HepG2 (cell line): Measurements from ENCODE around the gene CES2. TPM values are rescaled to one million over a fixed set of nuclear protein-coding genes. Genes with fewer than 3 reads are reported as not detected.

ENCODE experiments used
- ATAC-seq: fragments of 200-7000 bp; cut with Tn5 transposase; 3 replicates; pipeline ENCODE4 v1.9.1; 2020; ENCODE audit warnings: mild to moderate bottlenecking, moderate library complexity
- BruUV-seq: library from RNA; stranded (reverse); fragments of 400-500 nt; replicated peaks from 2 replicates; lab custom pipeline; 2021; lab: Mats Ljungman, UMichigan
- CTCF ChIA-PET: fragments of 300-600 bp; formaldehyde crosslinking; extraction: SDS; loops from one replicate; lab custom pipeline; 2021; ENCODE audit warnings: low total read pairs, inconsistent platforms, low intra/inter-chr PET ratio; lab: Yijun Ruan, JAX
- POLR2A ChIA-PET: fragments of 350-600 bp; sonication (Branson Sonifier 250); formaldehyde crosslinking; loops from one replicate; lab custom pipeline; 2020; ENCODE audit warnings: antibody characterized with exemption, inconsistent platforms; lab: Yijun Ruan, JAX
- DNase-seq: peaks from one replicate; pipeline ENCODE4 v3.0.0-alpha.2; 2015; ENCODE audit warnings: low spot score
- FAIRE-seq: peaks from 3 replicates; lab custom pipeline; 2011; peaks lifted over from hg19 to GRCh38; lab: Jason Lieb, UNC
- H2AFZ ChIP-seq: one replicate; pipeline ENCODE4 v1.6.1; 2011; ENCODE audit warnings: low read length, inconsistent platforms
- H3K27ac ChIP-seq: fragments of 300-600 bp; 3 replicates; pipeline ENCODE4 v1.8.0; 2011; ENCODE audit warnings: mixed run types, mild to moderate bottlenecking, mixed read lengths, low read length, inconsistent platforms; ENCODE audit not compliant: insufficient read depth; ENCODE audit errors: extremely low read length
- H3K27me3 ChIP-seq, 2 experiments: fragments of 200-600 bp in 1 of 2; 2 replicates in 1 of 2; 3 replicates in 1 of 2; pipeline versions ENCODE4 v1.6.0 to v1.8.0; 2011; ENCODE audit warnings: low read length in 2 of 2, mild to moderate bottlenecking in 2 of 2, moderate library complexity in 2 of 2, inconsistent platforms in 1 of 2; ENCODE audit not compliant: insufficient read depth in 2 of 2, control insufficient read depth in 1 of 2
- H3K36me3 ChIP-seq, 2 experiments: fragments of 200-600 bp in 1 of 2; replicated peaks in 1 of 2; 2 replicates in 1 of 2; 3 replicates in 1 of 2; pipeline versions ENCODE4 v1.5.1 to v1.8.0; 2011; ENCODE audit warnings: low read length in 2 of 2, inconsistent platforms in 1 of 2; ENCODE audit not compliant: insufficient read depth in 2 of 2, control insufficient read depth in 1 of 2
- H3K4me1 ChIP-seq: 2 replicates; pipeline ENCODE4 v1.5.1; 2012; ENCODE audit warnings: low read length, inconsistent platforms; ENCODE audit not compliant: insufficient read depth
- H3K4me2 ChIP-seq: 2 replicates; pipeline ENCODE4 v1.6.0; 2011; ENCODE audit warnings: low read depth, low read length, inconsistent platforms
- H3K4me3 ChIP-seq, 3 experiments: fragments of 200-600 bp in 1 of 3; sonication (generic), shearing (Covaris generic) in 1 of 3; replicated peaks in 1 of 3; 2 replicates each; pipeline ENCODE4 v1.5.1; 2011 to 2016; ENCODE audit warnings: low read length in 3 of 3, inconsistent platforms in 2 of 3, low read depth in 2 of 3, mild to moderate bottlenecking in 2 of 3, control low read depth in 1 of 3, mixed read lengths in 1 of 3; ENCODE audit not compliant: insufficient read depth in 1 of 3
- H3K79me2 ChIP-seq: one replicate; pipeline ENCODE4 v1.6.1; 2011; ENCODE audit warnings: low read length, inconsistent platforms; ENCODE audit not compliant: insufficient read depth
- H3K9ac ChIP-seq: 2 replicates; pipeline ENCODE4 v1.6.0; 2011; ENCODE audit warnings: mild to moderate bottlenecking, low read depth, low read length, inconsistent platforms; ENCODE audit not compliant: insufficient read depth
- H3K9me3 ChIP-seq: 2 replicates; pipeline ENCODE4 v1.5.1; 2012; ENCODE audit warnings: mild to moderate bottlenecking, low read length
- H4K20me1 ChIP-seq: 2 replicates; pipeline ENCODE4 v1.6.0; 2011; ENCODE audit warnings: inconsistent platforms, mild to moderate bottlenecking, low read length, moderate library complexity; ENCODE audit not compliant: insufficient read depth
- ARID4A ChIP-seq: sonication (generic); formaldehyde crosslinking; IDR thresholded peaks from 2 replicates; pipeline ENCODE4 v1.5.0; 2020; ENCODE audit warnings: mild to moderate bottlenecking, missing genetic modification reagents, borderline replicate concordance
- BATF2 ChIP-seq: sonication (generic); formaldehyde crosslinking; IDR thresholded peaks from 2 replicates; pipeline ENCODE4 v1.8.0; 2022; ENCODE audit warnings: mild to moderate bottlenecking, missing genetic modification reagents, moderate library complexity
- CHD2 ChIP-seq: IDR thresholded peaks from 2 replicates; pipeline ENCODE4 v1.6.1; 2011; ENCODE audit warnings: low read depth, low read length, improper control_type of control experiment
- JDP2 ChIP-seq: sonication (generic); formaldehyde crosslinking; IDR thresholded peaks from 2 replicates; pipeline ENCODE4 v1.8.1; 2022; ENCODE audit warnings: missing genetic modification reagents, borderline replicate concordance
- KDM5B ChIP-seq: sonication (generic); formaldehyde crosslinking; IDR thresholded peaks from 2 replicates; pipeline ENCODE4 v1.4.0; 2020; ENCODE audit warnings: missing genetic modification reagents, mild to moderate bottlenecking, borderline replicate concordance
- NFRKB ChIP-seq: fragments of 450-650 bp; IDR thresholded peaks from 2 replicates; pipeline ENCODE4 v1.6.1; 2017
- SRSF9 ChIP-seq: fragments of 200-400 bp; formaldehyde crosslinking; IDR thresholded peaks from 2 replicates; pipeline ENCODE4 v1.6.1; 2018; ENCODE audit warnings: borderline replicate concordance, mild to moderate bottlenecking, low read depth, low read length; ENCODE audit not compliant: insufficient read depth, poor library complexity, severe bottlenecking
- TBP ChIP-seq: sonication (generic); formaldehyde crosslinking; IDR thresholded peaks from 2 replicates; pipeline ENCODE4 v1.5.0; 2020; ENCODE audit warnings: missing genetic modification reagents
- ZC3H4 ChIP-seq: sonication (generic); formaldehyde crosslinking; IDR thresholded peaks from 2 replicates; pipeline ENCODE4 v1.4.0; 2020; ENCODE audit warnings: missing genetic modification reagents, borderline replicate concordance
- ZNF317 ChIP-seq: sonication (generic); formaldehyde crosslinking; IDR thresholded peaks from 2 replicates; pipeline ENCODE4 v1.5.0; 2020; ENCODE audit warnings: mild to moderate bottlenecking, missing genetic modification reagents
- ZNF451 ChIP-seq: sonication (generic); formaldehyde crosslinking; IDR thresholded peaks from 2 replicates; pipeline ENCODE4 v1.5.0; 2020; ENCODE audit warnings: mild to moderate bottlenecking, missing genetic modification reagents
- ZNF569 ChIP-seq: sonication (generic); formaldehyde crosslinking; IDR thresholded peaks from 2 replicates; pipeline ENCODE4 v1.5.0; 2020; ENCODE audit warnings: mild to moderate bottlenecking, missing genetic modification reagents, moderate library complexity, borderline replicate concordance
- ZNF720 ChIP-seq: sonication (generic); formaldehyde crosslinking; IDR thresholded peaks from 2 replicates; pipeline ENCODE4 v1.4.0; 2020; ENCODE audit warnings: missing genetic modification reagents
- ZNF772 ChIP-seq: sonication (generic); formaldehyde crosslinking; IDR thresholded peaks from 2 replicates; pipeline ENCODE4 v1.5.0; 2020; ENCODE audit warnings: mild to moderate bottlenecking, missing genetic modification reagents
- WGBS: methylation state at CpG from one replicate; pipeline ENCODE4 v1.1.6; 2017; ENCODE audit warnings: low lambda C conversion rate; 5-methylcytosine and 5-hydroxymethylcytosine counted together
- in situ Hi-C: cut with HindIII; loops from 2 replicates; pipeline ENCODE4 v1.10.0; 2017; ENCODE audit warnings: low pct_unique_long_range_greater_than_20kb; ENCODE audit not compliant: extremely low pct_ligation_motif_present
- intact Hi-C: fragments of 100-400 bp; cut with micrococcal nuclease; formaldehyde crosslinking; loops from one replicate; pipeline ENCODE4 v1.10.0; 2022; ENCODE audit not compliant: unreplicated experiment
- polyA plus RNA-seq, 8 experiments: library from polyadenylated mRNA; depleted of rRNA in 3 of 8; stranded (reverse) in 7 of 8; unstranded in 1 of 8; fragments of >200 nt; fragmentation: Illumina TruSeq in 4 of 8; extraction: Trizol in 4 of 8; gene quantifications; 2 replicates each; pipeline versions ENCODE4 v1.2.1 to v1.2.3, GENCODE V29; 2011 to 2016; ENCODE audit warnings: low read depth in 4 of 8, missing spikeins in 1 of 8, mixed read lengths in 1 of 8; ENCODE audit not compliant: insufficient read depth in 1 of 8
- total RNA-seq, 5 experiments: library from RNA; depleted of rRNA; stranded (reverse); fragments of >200 nt; fragmentation: Illumina TruSeq; extraction: Trizol; gene quantifications; 2 replicates each; pipeline ENCODE4 v1.2.3, GENCODE V29; 2016; ENCODE audit warnings: low read depth in 1 of 5

CES2 gene
- total and polyA plus RNA-seq, 2 of the 13 experiments (the other 11 are each of a cell fraction or from before 2014, with no cell fraction given): 50.6 to 63.8 TPM

- TF ChIP-seq TBP (CRISPR knock-in tag): no peak
Measured at GRCh38 chr16:66899310-66899944, 35.9 kb upstream of the CES2 start (continued).

- in situ Hi-C loops: loop anchor here (5.0 kb wide), 1 partner anchor 37 kb away; the partner anchor contains the start of gene CES2
- ChIA-PET POLR2A (interaction anchor here (1.0 to 10.3 kb wide), 9 partner anchors 9 to 211 kb away, joined by 3 to 86 read pairs (median 3); partner anchors contain the start of genes CDH16, CIAO2B and PDP2), CTCF (no interaction called here)
- DNase-seq: peak; percentile 72
- Histone ChIP-seq H3K27ac (no peak overlapping the region), H3K9ac (peak overlapping the region; percentile 53; the same call in 1 of the 2 replicates), H3K4me1 (peaks cover 90% of the 10 kb centered on the region), H3K4me3 (peak overlapping the region; percentile 20 to 58 (median 24); a peak in 5 of 6 replicates), H4K20me1 (no peaks in the 10 kb centered on the region), H3K36me3 (no peaks in the 10 kb centered on the region), H3K4me2 (peak overlapping the region; percentile 71), H2AFZ (peak overlapping the region; percentile 13), H3K79me2 (no peaks in the 10 kb centered on the region), H3K9me3 (no peaks in the 10 kb centered on the region), H3K27me3 (peaks cover 0 to 2% of the 10 kb centered on the region in 2 experiments; a peak in 1 of 5 replicates)
- 6% methylated on average over 8 of the region's 9 CpGs for WGBS
- ATAC-seq: peak; percentile 3; the same call in 2 of the 3 replicates
- TSS peak; percentile 79 for BruUV-seq
- FAIRE-seq: no peak
- intact Hi-C loops: loop anchor here (10.0 kb wide), 1 partner anchor 255 kb away; the partner anchor contains the start of genes B3GNT9, FBXL8 and TRADD
- TF ChIP-seq ZNF720 (CRISPR knock-in tag) (no peak), ZNF451 (CRISPR knock-in tag) (no peak), JDP2 (CRISPR knock-in tag) (no peak), ZNF317 (CRISPR knock-in tag) (no peak), ZNF772 (CRISPR knock-in tag) (no peak), SRSF9 (no peak), ZNF569 (CRISPR knock-in tag) (no peak), KDM5B (CRISPR knock-in tag) (no peak), NFRKB (no peak), ARID4A (CRISPR knock-in tag) (no peak), BATF2 (CRISPR knock-in tag) (no peak), ZC3H4 (CRISPR knock-in tag) (no peak), CHD2 (peak; percentile 46; the same call in 1 of the 2 replicates)
Measured at GRCh38 chr16:66899945-66900710, 35.2 kb upstream of the CES2 start.
